ENCODE results near the gene NUB1.

Gene NUB1

GRCh38 chr7:151405588-151405987 is 64.0 kb downstream of the NUB1 start:
- no peak for DNase-seq (ENCODE audit: low read depth)

- no peak for DNase-seq (ENCODE audit: low read depth)
Observed at GRCh38 chr7:151406051-151406875, 64.7 kb downstream of the NUB1 start.

DNA sequence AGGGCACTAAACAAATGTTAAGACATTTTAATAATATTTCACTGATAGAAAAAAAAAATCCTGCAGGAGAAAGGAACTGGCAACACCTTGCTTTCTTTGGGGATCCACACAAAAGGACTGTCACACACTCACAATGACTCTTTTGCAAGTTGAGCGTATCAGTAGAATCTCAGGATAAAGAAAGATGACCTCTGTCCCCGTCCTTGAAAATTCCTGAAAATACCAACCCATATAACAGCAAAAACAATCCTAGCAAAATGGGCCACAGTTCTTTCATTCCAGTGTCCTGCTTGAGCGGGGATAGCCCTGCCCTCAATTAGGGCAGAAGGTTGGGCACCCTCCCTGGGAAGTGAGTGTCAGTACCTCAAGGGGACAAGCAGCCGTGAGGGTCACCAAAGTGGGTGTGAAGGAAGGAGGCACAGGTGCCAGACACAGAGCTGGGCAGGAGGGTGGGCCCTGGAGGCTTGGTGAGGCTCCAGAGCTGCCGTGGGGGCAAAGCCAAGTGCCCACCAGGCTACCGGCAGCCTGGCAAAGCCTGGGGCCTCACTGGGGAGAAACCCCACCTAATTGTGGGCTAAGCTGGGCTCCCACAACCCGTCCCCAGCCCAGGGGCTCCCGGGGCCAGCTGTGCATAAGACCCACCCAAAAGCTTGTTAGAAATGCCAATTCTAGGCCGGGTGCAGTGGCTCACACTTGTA is 65.4 kb downstream of the NUB1 start:
- DNase-seq (ENCODE audit: low read depth), result no peak

DNA sequence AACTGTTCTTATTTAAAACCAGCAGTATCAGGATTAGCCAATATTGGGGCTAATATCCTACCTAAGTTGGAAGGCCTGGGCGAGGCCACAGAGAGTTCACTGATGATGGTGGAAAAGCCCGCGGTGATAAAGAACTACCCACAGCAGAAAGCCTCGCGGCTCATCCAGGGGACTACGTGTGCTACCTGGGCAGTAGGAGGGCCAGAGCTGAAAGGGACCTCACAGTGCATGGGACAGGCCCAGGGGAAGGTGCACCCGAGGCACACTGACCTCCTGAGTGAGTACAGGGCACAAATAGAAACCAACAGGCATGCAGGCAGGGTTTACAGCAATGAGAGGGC is 66.9 kb downstream of the NUB1 start:
- no peak for DNase-seq (ENCODE audit: low read depth)

GRCh38 chr7:151408839-151409666 is 67.4 kb downstream of the NUB1 start:
- DNase-seq (ENCODE audit: low read depth), result peak; percentile 45

GRCh38 chr7:151409667-151410404 is 68.2 kb downstream of the NUB1 start, which contains the start of gene WDR86:
Gene WDR86 (minus strand): TSS chr7:151410038. CDS start chr7:151409589, 449 bp downstream.
- no peak for DNase-seq (ENCODE audit: low read depth)

DNA sequence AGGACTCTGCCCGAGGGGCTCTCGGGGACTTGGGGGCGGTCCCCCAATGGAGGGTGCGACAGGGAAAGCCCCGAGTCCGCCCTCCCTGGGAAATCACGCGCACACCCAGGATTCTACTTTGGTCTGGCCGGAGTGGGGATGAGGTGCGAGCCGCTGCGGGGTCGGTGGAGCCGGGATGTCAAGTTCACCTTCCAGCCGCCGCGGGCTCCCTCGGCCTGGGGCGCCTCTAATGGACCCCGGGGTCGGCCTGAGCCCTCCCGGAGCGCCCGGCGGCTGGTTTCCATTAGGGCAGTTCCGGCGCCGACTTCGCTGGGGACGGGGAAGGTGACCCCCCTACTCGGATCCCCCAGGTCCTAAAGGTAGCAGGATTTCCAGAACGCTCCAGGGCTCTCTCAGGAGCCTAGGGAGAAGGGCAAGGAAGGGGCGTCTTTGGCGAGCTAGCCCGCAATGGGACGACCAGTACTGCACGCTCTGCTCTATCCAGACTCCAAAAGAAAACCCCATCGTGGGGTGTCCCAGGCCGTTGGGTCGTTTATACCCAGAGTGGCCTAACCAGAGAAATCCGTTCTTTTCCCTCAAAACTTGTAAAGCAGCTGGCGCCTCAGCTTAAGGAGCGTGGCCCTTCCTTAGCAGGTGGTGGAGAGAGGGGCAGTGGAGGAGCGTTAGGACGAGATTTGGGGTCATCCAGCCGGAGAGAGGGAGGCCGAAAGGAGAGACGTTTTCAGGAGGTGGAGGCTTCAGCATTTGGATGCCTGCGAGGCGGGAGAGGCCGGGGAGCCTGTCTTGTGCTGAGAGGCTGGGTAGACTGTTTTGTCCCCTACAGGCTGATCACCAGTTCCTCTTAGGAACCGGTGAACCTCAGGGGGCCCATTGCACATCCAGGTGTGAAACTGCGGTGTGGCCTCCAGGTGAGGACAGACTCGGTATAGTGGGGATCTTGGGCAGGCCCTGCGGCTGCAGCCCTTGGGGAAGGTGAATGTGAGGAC is 69.1 kb downstream of the NUB1 start:
- DNase-seq (ENCODE audit: low read depth), result no peak

GRCh38 chr7:151411551-151411950 is 69.9 kb downstream of the NUB1 start:
- DNase-seq (ENCODE audit: low read depth), result no peak

DNA sequence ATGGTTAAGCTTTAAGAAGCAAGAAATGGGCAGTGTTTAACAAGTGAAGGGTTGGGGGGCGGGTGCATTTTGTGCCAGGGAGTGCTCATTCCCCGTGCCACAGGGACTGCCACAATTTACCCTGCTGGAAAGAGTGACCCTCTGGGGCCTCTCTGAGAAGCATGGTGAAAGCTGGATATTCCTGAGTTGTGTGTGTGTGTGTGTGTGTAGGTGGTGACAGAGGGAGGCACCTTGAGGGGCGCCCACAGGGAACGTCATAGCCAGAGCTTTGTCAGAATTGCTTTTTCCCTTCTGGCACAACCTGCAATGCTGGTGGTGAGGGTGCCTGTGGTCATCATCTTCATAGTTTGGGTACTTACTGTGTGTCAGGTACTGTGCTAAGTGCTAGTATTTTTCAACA is 70.7 kb downstream of the NUB1 start:
- DNase-seq (ENCODE audit: low read depth), result no peak

DNA sequence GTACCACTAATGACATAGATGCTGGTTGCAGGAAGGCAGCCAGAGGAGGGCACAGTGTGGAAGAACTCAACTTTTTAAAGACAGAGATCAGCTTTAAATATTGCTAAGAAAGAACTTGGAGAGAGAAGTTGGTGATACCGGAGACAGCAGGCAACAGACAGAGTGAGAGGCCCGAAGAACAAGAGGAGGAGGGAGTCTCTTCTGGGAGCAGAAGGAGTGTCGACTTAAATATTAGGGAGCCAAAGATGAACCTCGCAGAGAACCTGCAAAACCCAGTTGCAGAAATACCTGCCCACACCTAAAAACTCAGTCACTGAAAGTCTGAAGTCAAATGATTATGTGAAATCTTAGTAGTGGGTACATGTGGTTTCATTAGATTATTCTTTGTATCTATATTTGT is 71.6 kb downstream of the NUB1 start:
- DNase-seq (ENCODE audit: low read depth), result no peak

GRCh38 chr7:151415375-151416105 is 73.9 kb downstream of the NUB1 start:
- DNase-seq (ENCODE audit: low read depth), result no peak

DNA sequence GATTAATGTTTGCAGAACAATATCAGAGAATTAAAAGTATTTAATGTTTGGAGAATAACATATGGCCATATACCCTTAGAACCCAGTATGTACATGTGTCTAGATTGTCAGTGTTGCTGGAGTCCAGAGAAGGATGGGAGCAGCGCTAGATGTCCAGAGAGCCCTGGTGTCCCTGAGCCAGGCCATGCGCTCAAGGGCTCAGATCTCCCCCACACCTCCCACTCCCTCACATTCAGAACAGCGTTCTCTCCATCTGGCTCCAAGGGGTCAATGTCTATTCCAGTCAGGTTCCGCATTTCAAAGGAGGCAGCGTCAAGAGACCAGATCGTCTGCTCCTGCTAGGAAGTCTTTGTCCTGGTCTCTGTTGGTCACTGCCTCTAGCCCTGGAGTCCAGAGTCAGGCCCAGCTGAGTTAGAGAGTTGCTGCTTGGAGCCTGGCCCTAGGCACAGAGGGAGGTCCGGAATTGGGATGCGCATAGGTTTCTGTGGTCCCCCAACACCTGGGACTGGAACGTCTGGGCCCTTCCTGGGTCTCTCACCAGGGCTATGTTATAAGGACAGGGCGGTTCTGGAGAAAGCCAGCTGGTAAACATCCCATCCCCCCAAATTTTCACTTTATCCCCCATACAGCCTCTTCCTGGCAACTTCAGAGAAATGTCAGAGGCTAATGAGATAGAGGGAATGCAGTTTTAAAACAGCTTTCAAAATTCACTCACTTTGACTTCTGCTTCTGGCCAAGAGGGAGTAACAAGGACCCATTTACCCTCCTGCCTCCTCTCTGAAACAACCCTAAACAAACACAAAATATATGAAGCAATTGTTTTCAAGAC is 74.7 kb downstream of the NUB1 start:
- no peak for DNase-seq (ENCODE audit: low read depth)

DNA sequence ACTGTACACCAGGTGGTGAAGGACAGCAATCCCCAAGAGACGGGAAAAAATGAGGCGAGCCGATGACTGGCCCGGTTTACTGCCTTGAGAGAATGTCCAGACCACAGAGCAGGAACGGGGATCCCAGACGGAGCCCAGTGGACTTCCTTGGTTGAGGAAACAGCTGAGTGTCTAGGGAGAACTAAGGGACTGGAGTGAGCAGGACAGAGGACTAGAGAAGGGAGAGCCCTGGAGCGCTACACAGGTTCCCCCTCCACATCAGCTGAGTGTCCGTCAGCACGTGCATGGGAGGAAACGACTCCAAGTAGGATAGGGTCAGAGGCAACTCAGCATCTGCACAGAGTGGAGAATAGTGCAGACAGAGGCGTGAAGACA is 75.3 kb downstream of the NUB1 start:
- no peak for DNase-seq (ENCODE audit: low read depth)

- no peak for DNase-seq (ENCODE audit: low read depth)
Observed at GRCh38 chr7:151420144-151420543, 78.5 kb downstream of the NUB1 start.

DNA sequence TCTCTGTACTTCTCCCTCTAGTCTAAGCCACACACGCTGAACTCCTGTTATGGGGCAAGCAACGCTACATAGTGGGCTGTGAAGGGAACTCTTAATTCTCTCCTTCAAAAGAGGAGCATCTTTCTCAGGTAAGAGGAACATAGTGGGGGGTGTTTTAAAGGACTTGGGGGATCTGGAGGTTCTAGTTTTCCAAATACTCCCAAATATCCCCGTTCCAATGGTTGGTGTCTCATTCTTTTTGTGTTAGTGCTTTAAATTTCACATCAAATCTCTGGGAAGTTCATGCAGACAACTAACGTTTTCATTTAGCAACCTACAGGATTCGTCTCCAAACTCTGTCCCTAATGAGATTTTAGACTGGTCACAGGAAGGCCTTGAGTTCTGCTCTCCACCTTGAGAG is 80.6 kb downstream of the NUB1 start:
- DNase-seq (ENCODE audit: low read depth), result no peak

DNA sequence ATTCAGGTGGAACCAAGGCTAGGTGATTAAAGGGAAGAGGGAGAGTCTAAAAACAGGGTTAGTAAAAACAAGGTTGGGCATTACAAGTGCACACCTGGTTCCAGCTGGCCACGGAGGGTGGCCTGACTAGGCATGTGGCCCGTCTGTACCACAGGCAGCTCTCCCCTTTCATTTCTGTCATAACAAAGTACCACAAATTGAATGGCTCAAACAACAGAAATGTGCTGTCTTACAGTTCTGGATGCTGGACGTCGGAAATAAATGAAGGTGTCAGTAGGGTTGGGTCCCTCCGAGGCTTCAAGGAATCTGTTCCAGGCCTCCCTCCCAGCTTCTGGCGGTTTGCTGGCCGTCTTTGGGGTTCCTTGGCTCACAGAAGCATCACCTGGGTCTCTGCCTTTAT is 81.6 kb downstream of the NUB1 start:
- DNase-seq (ENCODE audit: low read depth), result no peak

DNA sequence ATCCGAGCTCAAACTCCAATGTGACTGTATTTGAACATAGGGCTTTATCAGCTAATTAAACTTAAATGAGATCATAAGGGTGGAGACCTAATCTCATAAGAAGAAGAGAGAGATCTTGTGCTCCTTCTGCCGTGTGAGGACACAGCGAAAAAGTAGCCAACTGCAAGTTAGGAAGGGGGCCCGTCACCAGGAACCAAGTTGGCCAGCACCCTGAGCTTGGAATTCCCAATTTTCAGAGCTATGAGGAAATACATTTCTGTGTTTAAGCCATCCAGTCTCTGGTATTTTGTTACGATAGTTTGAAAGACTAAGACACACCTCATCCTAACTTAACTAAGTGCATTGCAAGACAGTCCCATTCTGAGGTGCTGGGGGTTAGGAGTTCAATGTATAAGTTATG is 82.3 kb downstream of the NUB1 start:
- DNase-seq (ENCODE audit: low read depth), result no peak

DNA sequence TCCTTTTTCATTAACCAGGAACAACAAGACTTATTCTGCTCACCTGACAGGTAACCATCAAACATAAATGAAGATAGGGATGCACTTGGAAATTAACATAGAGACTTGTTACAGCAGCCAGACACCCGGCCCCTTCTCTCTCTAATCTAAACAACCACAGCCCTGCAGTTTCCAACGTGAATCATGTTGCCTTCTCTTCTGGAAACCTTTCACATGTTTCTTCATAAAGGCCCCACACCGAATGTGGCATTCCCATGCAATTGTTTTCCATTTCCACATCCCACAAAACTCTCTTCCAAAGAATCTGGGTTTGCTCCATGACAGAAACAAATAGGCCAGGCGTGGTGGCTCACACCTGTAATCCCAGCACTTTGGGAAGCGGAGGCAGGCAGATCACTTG is 83.2 kb downstream of the NUB1 start:
- no peak for DNase-seq (ENCODE audit: low read depth)

Measured in activated T-helper 1 cell treated with Interleukin-2 at 50 U/mL for 16 hours (primary cell).